IMR-90 (cell line): ENCODE measurements around the gene HS2ST1. TPM values are rescaled to one million over a fixed set of nuclear protein-coding genes. Genes with fewer than 3 reads are reported as not detected.

Source experiments
- ATAC-seq: fragments of 200-7000 bp; cut with Tn5 transposase; 2 replicates; pipeline ENCODE4 v1.9.1; 2020; ENCODE audit warnings: low read depth, mild to moderate bottlenecking, moderate library complexity
- BruUV-seq: library from RNA; stranded (reverse); fragments of 400-500 nt; replicated peaks from 2 replicates; lab custom pipeline; 2021; lab: Mats Ljungman, UMichigan
- CTCF ChIA-PET: fragments of 300-600 bp; formaldehyde crosslinking; extraction: SDS; loops from one replicate; lab custom pipeline; 2021; ENCODE audit warnings: antibody characterized with exemption; lab: Yijun Ruan, JAX
- POLR2A ChIA-PET: fragments of 300-600 bp; sonication (Branson Sonifier 250); formaldehyde crosslinking; loops from one replicate; lab custom pipeline; 2022; ENCODE audit warnings: antibody characterized with exemption; ENCODE audit not compliant: unreplicated experiment; lab: Charles Lee
- DNase-seq: peaks from one replicate; pipeline ENCODE4 v3.0.0; 2013
- H2AFZ ChIP-seq: replicated peaks from 2 replicates; pipeline ENCODE3; 2013; ENCODE audit warnings: low read length, mild to moderate bottlenecking; ENCODE audit not compliant: poor library complexity
- H2AK5ac ChIP-seq: 2 replicates; pipeline ENCODE4 v1.6.1; 2013; ENCODE audit warnings: low read depth, low read length, inconsistent platforms
- H2AK9ac ChIP-seq: replicated peaks from 2 replicates; pipeline ENCODE3; 2013; ENCODE audit warnings: mild to moderate bottlenecking, low read depth, low read length, moderate library complexity; ENCODE audit not compliant: poor library complexity
- H2BK120ac ChIP-seq: 2 replicates; pipeline ENCODE4 v1.6.1; 2013; ENCODE audit warnings: low read depth, low read length, inconsistent platforms
- H2BK15ac ChIP-seq: 3 replicates; pipeline ENCODE4 v1.6.1; 2013; ENCODE audit warnings: low read depth, low read length, inconsistent platforms
- H2BK20ac ChIP-seq: 2 replicates; pipeline ENCODE4 v1.6.1; 2013; ENCODE audit warnings: low read depth, mild to moderate bottlenecking, inconsistent platforms, low read length, moderate library complexity
- H2BK5ac ChIP-seq: 2 replicates; pipeline ENCODE4 v1.6.1; 2013; ENCODE audit warnings: mild to moderate bottlenecking, low read depth, low read length, inconsistent platforms; ENCODE audit not compliant: poor library complexity, severe bottlenecking
- H3K14ac ChIP-seq: replicated peaks from 2 replicates; pipeline ENCODE4 v1.6.1; 2013; ENCODE audit warnings: low read depth, low read length, inconsistent platforms
- H3K18ac ChIP-seq: 2 replicates; pipeline ENCODE4 v1.6.1; 2013; ENCODE audit warnings: low read depth, low read length, control low read depth
- H3K23ac ChIP-seq: 2 replicates; pipeline ENCODE4 v1.6.1; 2013; ENCODE audit warnings: low read depth, low read length, inconsistent platforms
- H3K27ac ChIP-seq: 2 replicates; pipeline ENCODE4 v1.5.1; 2013; ENCODE audit warnings: mild to moderate bottlenecking, control low read depth, low read length; ENCODE audit not compliant: insufficient read depth
- H3K27me3 ChIP-seq: 2 replicates; pipeline ENCODE4 v1.6.1; 2013; ENCODE audit warnings: low read length; ENCODE audit not compliant: control insufficient read depth, insufficient read depth
- H3K36me3 ChIP-seq: 2 replicates; pipeline ENCODE4 v1.6.1; 2013; ENCODE audit warnings: low read length, mixed read lengths; ENCODE audit not compliant: control insufficient read depth, insufficient read depth
- H3K4ac ChIP-seq: 2 replicates; pipeline ENCODE4 v1.6.1; 2013; ENCODE audit warnings: low read depth, low read length, inconsistent platforms
- H3K4me1 ChIP-seq: 2 replicates; pipeline ENCODE4 v1.6.1; 2013; ENCODE audit warnings: low read length, mixed read lengths; ENCODE audit not compliant: control insufficient read depth, insufficient read depth
- H3K4me2 ChIP-seq: 2 replicates; pipeline ENCODE4 v1.6.1; 2013; ENCODE audit warnings: low read depth, mild to moderate bottlenecking, control low read depth, low read length, moderate library complexity
- H3K4me3 ChIP-seq: 2 replicates; pipeline ENCODE4 v1.5.1; 2013; ENCODE audit warnings: low read depth, mild to moderate bottlenecking, control low read depth, low read length, moderate library complexity; ENCODE audit not compliant: insufficient read depth
- H3K56ac ChIP-seq: 2 replicates; pipeline ENCODE4 v1.6.1; 2013; ENCODE audit warnings: low read length, inconsistent platforms; ENCODE audit not compliant: insufficient read depth; ENCODE audit errors: extremely low read depth
- H3K79me1 ChIP-seq, 2 experiments: 2 replicates each; pipeline ENCODE4 v1.6.1; 2013; ENCODE audit warnings: low read length in 2 of 2, inconsistent platforms in 1 of 2, low read depth in 1 of 2
- H3K9ac ChIP-seq: 2 replicates; pipeline ENCODE4 v1.6.1; 2013; ENCODE audit warnings: low read depth, low read length, control low read depth
- H3K9me1 ChIP-seq: 2 replicates; pipeline ENCODE4 v1.6.1; 2013; ENCODE audit warnings: low read length, inconsistent platforms; ENCODE audit not compliant: insufficient read depth
- H3K9me3 ChIP-seq: 2 replicates; pipeline ENCODE4 v1.6.1; 2013; ENCODE audit warnings: low read length; ENCODE audit not compliant: control insufficient read depth, insufficient read depth
- H4K20me1 ChIP-seq: 2 replicates; pipeline ENCODE4 v1.6.1; 2013; ENCODE audit warnings: low read length, inconsistent platforms; ENCODE audit not compliant: insufficient read depth
- H4K5ac ChIP-seq: 2 replicates; pipeline ENCODE4 v1.6.1; 2013; ENCODE audit warnings: mild to moderate bottlenecking, low read depth, low read length, control low read depth
- H4K8ac ChIP-seq, 2 experiments: 2 replicates each; pipeline ENCODE4 v1.6.1; 2013; ENCODE audit warnings: low read depth in 2 of 2, low read length in 2 of 2, control low read depth in 1 of 2, inconsistent platforms in 1 of 2
- H4K91ac ChIP-seq: 2 replicates; pipeline ENCODE4 v1.6.1; 2013; ENCODE audit warnings: low read depth, low read length, inconsistent platforms; ENCODE audit not compliant: insufficient read depth
- BHLHE40 ChIP-seq: fragments of 150-350 bp; IDR thresholded peaks from 2 replicates; pipeline ENCODE4 v1.6.1; 2016; ENCODE audit warnings: mild to moderate bottlenecking, low read depth, low read length
- CEBPB ChIP-seq: IDR thresholded peaks from 2 replicates; pipeline ENCODE4 v1.6.1; 2012; ENCODE audit warnings: low read depth, low read length, improper control_type of control experiment
- CHD1 ChIP-seq: IDR thresholded peaks from 2 replicates; pipeline ENCODE4 v1.6.1; 2012; ENCODE audit warnings: low read depth, low read length, improper control_type of control experiment
- FOS ChIP-seq: fragments of 150-350 bp; IDR thresholded peaks from 2 replicates; pipeline ENCODE4 v1.6.1; 2016; ENCODE audit warnings: low read depth, low read length
- MAFK ChIP-seq: IDR thresholded peaks from 2 replicates; pipeline ENCODE4 v1.6.1; 2012; ENCODE audit warnings: low read depth, low read length, improper control_type of control experiment
- MAZ ChIP-seq: IDR thresholded peaks from 2 replicates; pipeline ENCODE4 v1.6.1; 2012; ENCODE audit warnings: low read depth, mild to moderate bottlenecking, low read length, improper control_type of control experiment, moderate library complexity, borderline replicate concordance
- MXI1 ChIP-seq: IDR thresholded peaks from 2 replicates; pipeline ENCODE4 v1.6.1; 2012; ENCODE audit warnings: low read depth, mild to moderate bottlenecking, low read length, moderate library complexity, borderline replicate concordance
- NFE2L2 ChIP-seq: fragments of 150-350 bp; IDR thresholded peaks from 2 replicates; pipeline ENCODE4 v1.6.1; 2016; ENCODE audit warnings: low read depth, mild to moderate bottlenecking, low read length
- POLR2A ChIP-seq: IDR thresholded peaks from 2 replicates; pipeline ENCODE4 v1.6.1; 2012; ENCODE audit warnings: mild to moderate bottlenecking, low read depth, low read length
- RAD21 ChIP-seq: IDR thresholded peaks from 2 replicates; pipeline ENCODE4 v1.6.1; 2012; ENCODE audit warnings: low read length, improper control_type of control experiment
- RFX5 ChIP-seq: IDR thresholded peaks from 2 replicates; pipeline ENCODE4 v1.8.0; 2012; ENCODE audit warnings: low read depth, mild to moderate bottlenecking, low read length, moderate library complexity
- SMC3 ChIP-seq: fragments of 150-350 bp; IDR thresholded peaks from 2 replicates; pipeline ENCODE4 v1.6.1; 2016; ENCODE audit warnings: low read depth, mild to moderate bottlenecking, antibody characterized with exemption, low read length, moderate library complexity
- USF2 ChIP-seq: fragments of 150-350 bp; IDR thresholded peaks from 2 replicates; pipeline ENCODE4 v1.6.1; 2017; ENCODE audit warnings: mild to moderate bottlenecking, antibody characterized with exemption, low read length, low read depth
- WGBS, 2 experiments: methylation state at CpG; one replicate each; pipeline versions ENCODE4 v1.1.5 to v1.1.7; 2013; ENCODE audit warnings: missing lambda C conversion rate in 2 of 2; ENCODE audit not compliant: insufficient read length in 1 of 2; ENCODE audit errors: extremely low coverage in 2 of 2; 5-methylcytosine and 5-hydroxymethylcytosine counted together
- dilution Hi-C: fragments of 300-500 bp; cut with HindIII; formaldehyde crosslinking; loops from one replicate; pipeline ENCODE4 v1.14.3; 2018; ENCODE audit warnings: low sequenced_read_pairs; ENCODE audit not compliant: unreplicated experiment
- in situ Hi-C: fragments of 300-500 bp; cut with MboI; formaldehyde crosslinking; loops from 3 replicates; pipeline ENCODE4 v1.14.3; 2019; ENCODE audit warnings: low sequenced_read_pairs, inconsistent platforms, mixed read lengths
- intact Hi-C: fragments of 100-400 bp; cut with micrococcal nuclease; formaldehyde crosslinking; loops from 2 replicates; pipeline ENCODE4 v1.10.0; 2022
- polyA plus RNA-seq, 3 experiments: library from polyadenylated mRNA; depleted of rRNA; stranded (reverse); fragments of >200 nt; gene quantifications; 2 replicates each; pipeline ENCODE4 v1.2.3, GENCODE V29; 2012; ENCODE audit warnings: low replicate concordance in 1 of 3
- total RNA-seq: library from RNA; depleted of rRNA; stranded (reverse); fragments of >200 nt; gene quantifications from 2 replicates; pipeline ENCODE4 v1.2.3, GENCODE V29; 2012
- TF ChIP-seq, protein P1 (sequence below): conservative IDR thresholded peaks from 2 replicates; pipeline ENCODE4 v1.5.1; 2012; ENCODE audit warnings: mild to moderate bottlenecking, low read depth, low read length, improper control_type of control experiment

HS2ST1 gene
- total and polyA plus RNA-seq, 2 of the 4 experiments (the other 2 are of a cell fraction), result 7.8 to 13.1 TPM

GRCh38 chr1:86938855-86939254, 24.4 kb downstream of the HS2ST1 start:
- H4K8ac ChIP-seq, result no peak overlapping the region
- ChIA-PET POLR2A (no interaction called here), CTCF (interaction anchor here (0.5 to 1.5 kb wide), 3 partner anchors 23 to 593 kb away, joined by 3 to 4 read pairs (median 3); no protein-coding TSS in a partner anchor)
- no peaks in the 10 kb centered on the region for H3K9me1 ChIP-seq
- no CpG with 5 or more reads among the region's 2 CpGs for WGBS, 2 experiments
- no peak overlapping the region for H2BK5ac ChIP-seq
- H3K4ac ChIP-seq, result no peak overlapping the region
- no peaks in the 10 kb centered on the region for H3K36me3 ChIP-seq
- H3K9ac ChIP-seq, result no peak overlapping the region
- H3K18ac ChIP-seq, result no peak overlapping the region
- no peak overlapping the region for H3K56ac ChIP-seq
- no peak overlapping the region for H3K23ac ChIP-seq
- no peaks in the 10 kb centered on the region for H3K4me1 ChIP-seq
- no peak overlapping the region for H4K5ac ChIP-seq
- no peak overlapping the region for H2AK9ac ChIP-seq
- H3K27ac ChIP-seq, result no peak overlapping the region
- intact Hi-C loops (no loop called here), in situ Hi-C loops (no loop called here), dilution Hi-C loops (no loop called here)
- H3K4me3 ChIP-seq, result no peak overlapping the region
- H3K4me2 ChIP-seq, result no peak overlapping the region
- no peak overlapping the region for H2AFZ ChIP-seq
- no peak for DNase-seq
- H2BK20ac ChIP-seq, result no peak overlapping the region
- no peak for ATAC-seq
- no peak overlapping the region for H2BK120ac ChIP-seq
- H3K9me3 ChIP-seq, result no peaks in the 10 kb centered on the region
- no peak overlapping the region for H3K14ac ChIP-seq
- H3K79me1 ChIP-seq, result peaks cover 20% of the 10 kb centered on the region in 2 experiments
- H4K20me1 ChIP-seq, result no peaks in the 10 kb centered on the region
- no peak overlapping the region for H2BK15ac ChIP-seq
- TF ChIP-seq USF2 (no peak), SMC3 (no peak), NFE2L2 (no peak), BHLHE40 (no peak), MXI1 (no peak), RFX5 (no peak), FOS (no peak), CEBPB (no peak), RAD21 (no peak), MAZ (no peak), CHD1 (no peak), POLR2A (no peak), MAFK (no peak)
- TF ChIP-seq, protein P1, sequence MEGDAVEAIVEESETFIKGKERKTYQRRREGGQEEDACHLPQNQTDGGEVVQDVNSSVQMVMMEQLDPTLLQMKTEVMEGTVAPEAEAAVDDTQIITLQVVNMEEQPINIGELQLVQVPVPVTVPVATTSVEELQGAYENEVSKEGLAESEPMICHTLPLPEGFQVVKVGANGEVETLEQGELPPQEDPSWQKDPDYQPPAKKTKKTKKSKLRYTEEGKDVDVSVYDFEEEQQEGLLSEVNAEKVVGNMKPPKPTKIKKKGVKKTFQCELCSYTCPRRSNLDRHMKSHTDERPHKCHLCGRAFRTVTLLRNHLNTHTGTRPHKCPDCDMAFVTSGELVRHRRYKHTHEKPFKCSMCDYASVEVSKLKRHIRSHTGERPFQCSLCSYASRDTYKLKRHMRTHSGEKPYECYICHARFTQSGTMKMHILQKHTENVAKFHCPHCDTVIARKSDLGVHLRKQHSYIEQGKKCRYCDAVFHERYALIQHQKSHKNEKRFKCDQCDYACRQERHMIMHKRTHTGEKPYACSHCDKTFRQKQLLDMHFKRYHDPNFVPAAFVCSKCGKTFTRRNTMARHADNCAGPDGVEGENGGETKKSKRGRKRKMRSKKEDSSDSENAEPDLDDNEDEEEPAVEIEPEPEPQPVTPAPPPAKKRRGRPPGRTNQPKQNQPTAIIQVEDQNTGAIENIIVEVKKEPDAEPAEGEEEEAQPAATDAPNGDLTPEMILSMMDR, result no peak
- no peak overlapping the region for H4K91ac ChIP-seq
- no TSS peak for BruUV-seq
- no peak overlapping the region for H2AK5ac ChIP-seq
- H3K27me3 ChIP-seq, result no peaks in the 10 kb centered on the region
